SK-N-SH treated with all-trans-retinoic acid at 6 μM for 48 hours (cell line): ENCODE results near the gene C10orf95.

Source experiments
- ATAC-seq: fragments of 200-7000 bp; cut with Tn5 transposase; 3 replicates; pipeline ENCODE4 v1.9.1; 2020; ENCODE audit warnings: mild to moderate bottlenecking, moderate library complexity
- ARNTL ChIP-seq: fragments of 450-650 bp; formaldehyde crosslinking; IDR thresholded peaks from 2 replicates; pipeline ENCODE4 v1.5.0; 2020; ENCODE audit warnings: low read depth, mild to moderate bottlenecking, moderate library complexity, borderline replicate concordance
- BACH2 ChIP-seq: fragments of 250-450 bp; sonication (Bioruptor Pico); IDR thresholded peaks from 2 replicates; pipeline ENCODE4 v1.9.0; 2021; ENCODE audit warnings: mild to moderate bottlenecking, borderline replicate concordance
- CSDC2 ChIP-seq: fragments of 250-450 bp; sonication (Bioruptor Pico); IDR thresholded peaks from 2 replicates; pipeline ENCODE4 v1.5.0; 2020; ENCODE audit warnings: mild to moderate bottlenecking, moderate library complexity
- CSRNP3 ChIP-seq: fragments of 250-450 bp; sonication (Bioruptor Pico); IDR thresholded peaks from 2 replicates; pipeline ENCODE4 v1.5.1; 2021; ENCODE audit warnings: mild to moderate bottlenecking, moderate library complexity
- GLIS3 ChIP-seq: fragments of 250-450 bp; sonication (Bioruptor Pico); IDR thresholded peaks from 2 replicates; pipeline ENCODE4 v1.5.0; 2020; ENCODE audit warnings: mild to moderate bottlenecking, moderate library complexity
- ISL1 ChIP-seq: fragments of 250-450 bp; sonication (Bioruptor Pico); IDR thresholded peaks from 2 replicates; pipeline ENCODE4 v2.1.2; 2022; ENCODE audit warnings: mild to moderate bottlenecking, moderate library complexity
- OSR1 ChIP-seq: fragments of 250-450 bp; sonication (Bioruptor Pico); IDR thresholded peaks from 2 replicates; pipeline ENCODE4 v1.8.0; 2022; ENCODE audit warnings: moderate library complexity, mild to moderate bottlenecking, inconsistent platforms
- PPARA ChIP-seq: fragments of 250-450 bp; sonication (Bioruptor Pico); IDR thresholded peaks from 2 replicates; pipeline ENCODE4 v1.5.0; 2020; ENCODE audit warnings: mild to moderate bottlenecking, borderline replicate concordance
- RARB ChIP-seq: fragments of 250-450 bp; sonication (Bioruptor Pico); IDR thresholded peaks from 2 replicates; pipeline ENCODE4 v1.8.0; 2021; ENCODE audit warnings: mild to moderate bottlenecking, moderate library complexity
- SNAI2 ChIP-seq: fragments of 250-450 bp; sonication (Bioruptor Pico); IDR thresholded peaks from 2 replicates; pipeline ENCODE4 v1.5.0; 2020; ENCODE audit warnings: mild to moderate bottlenecking, moderate library complexity
- TCF4 ChIP-seq: fragments of 250-450 bp; sonication (Bioruptor Pico); IDR thresholded peaks from 2 replicates; pipeline ENCODE4 v1.8.0; 2021; ENCODE audit warnings: mild to moderate bottlenecking, moderate library complexity, borderline replicate concordance
- TOX ChIP-seq: fragments of 250-450 bp; sonication (Bioruptor Pico); IDR thresholded peaks from 2 replicates; pipeline ENCODE4 v1.8.0; 2021; ENCODE audit warnings: mild to moderate bottlenecking, moderate library complexity, borderline replicate concordance
- TSHZ2 ChIP-seq: fragments of 250-450 bp; sonication (Bioruptor Pico); IDR thresholded peaks from 2 replicates; pipeline ENCODE4 v1.5.0; 2020; ENCODE audit warnings: mild to moderate bottlenecking, moderate library complexity
- ZC3H10 ChIP-seq: fragments of 250-450 bp; sonication (Bioruptor Pico); IDR thresholded peaks from 2 replicates; pipeline ENCODE4 v1.5.1; 2021; ENCODE audit warnings: mild to moderate bottlenecking, moderate library complexity
- ZFP3 ChIP-seq: fragments of 250-450 bp; sonication (Bioruptor Pico); IDR thresholded peaks from 2 replicates; pipeline ENCODE4 v1.5.0; 2020; ENCODE audit warnings: mild to moderate bottlenecking, moderate library complexity
- ZFP30 ChIP-seq: fragments of 450-650 bp; formaldehyde crosslinking; IDR thresholded peaks from 2 replicates; pipeline ENCODE4 v1.5.0; 2022; ENCODE audit warnings: mild to moderate bottlenecking, moderate library complexity
- ZNF565 ChIP-seq: fragments of 450-650 bp; formaldehyde crosslinking; conservative IDR thresholded peaks from 2 replicates; pipeline ENCODE4 v1.5.0; 2020; ENCODE audit warnings: low read depth, mild to moderate bottlenecking, moderate library complexity
- ZNF70 ChIP-seq: fragments of 450-650 bp; formaldehyde crosslinking; IDR thresholded peaks from 2 replicates; pipeline ENCODE4 v1.5.0; 2020; ENCODE audit warnings: mild to moderate bottlenecking, moderate library complexity
- ZNF8 ChIP-seq: fragments of 450-650 bp; formaldehyde crosslinking; IDR thresholded peaks from 2 replicates; pipeline ENCODE4 v1.5.0; 2020; ENCODE audit warnings: mild to moderate bottlenecking, moderate library complexity
- TF ChIP-seq, protein P1 (sequence below): fragments of 250-450 bp; sonication (Bioruptor Pico); IDR thresholded peaks from 2 replicates; pipeline ENCODE4 v1.8.0; 2020; ENCODE audit warnings: mild to moderate bottlenecking, moderate library complexity, borderline replicate concordance
- TF ChIP-seq, protein P2 (sequence below): fragments of 250-450 bp; sonication (Bioruptor Pico); IDR thresholded peaks from 2 replicates; pipeline ENCODE4 v1.8.0; 2021; ENCODE audit warnings: low read depth, mild to moderate bottlenecking, moderate library complexity, borderline replicate concordance

Gene C10orf95

GRCh38 chr10:102435133-102435497 is 16.2 kb downstream of the C10orf95 start:
- ATAC-seq: no peak
- TF ChIP-seq ISL1 (CRISPR knock-in tag): no peak
- no peak for TF ChIP-seq ZFP30 (CRISPR knock-in tag)
- TF ChIP-seq ZFP3: no peak
- no peak for TF ChIP-seq RARB (CRISPR knock-in tag)
- no peak for TF ChIP-seq CSDC2
- no peak for TF ChIP-seq TCF4 (CRISPR knock-in tag)
- no peak for TF ChIP-seq TSHZ2 (CRISPR knock-in tag)
- no peak for TF ChIP-seq ARNTL
- TF ChIP-seq, protein P1, sequence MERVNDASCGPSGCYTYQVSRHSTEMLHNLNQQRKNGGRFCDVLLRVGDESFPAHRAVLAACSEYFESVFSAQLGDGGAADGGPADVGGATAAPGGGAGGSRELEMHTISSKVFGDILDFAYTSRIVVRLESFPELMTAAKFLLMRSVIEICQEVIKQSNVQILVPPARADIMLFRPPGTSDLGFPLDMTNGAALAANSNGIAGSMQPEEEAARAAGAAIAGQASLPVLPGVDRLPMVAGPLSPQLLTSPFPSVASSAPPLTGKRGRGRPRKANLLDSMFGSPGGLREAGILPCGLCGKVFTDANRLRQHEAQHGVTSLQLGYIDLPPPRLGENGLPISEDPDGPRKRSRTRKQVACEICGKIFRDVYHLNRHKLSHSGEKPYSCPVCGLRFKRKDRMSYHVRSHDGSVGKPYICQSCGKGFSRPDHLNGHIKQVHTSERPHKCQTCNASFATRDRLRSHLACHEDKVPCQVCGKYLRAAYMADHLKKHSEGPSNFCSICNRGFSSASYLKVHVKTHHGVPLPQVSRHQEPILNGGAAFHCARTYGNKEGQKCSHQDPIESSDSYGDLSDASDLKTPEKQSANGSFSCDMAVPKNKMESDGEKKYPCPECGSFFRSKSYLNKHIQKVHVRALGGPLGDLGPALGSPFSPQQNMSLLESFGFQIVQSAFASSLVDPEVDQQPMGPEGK: no peak
- no peak for TF ChIP-seq PPARA (CRISPR knock-in tag)
- no peak for TF ChIP-seq ZNF8 (CRISPR knock-in tag)
- no peak for TF ChIP-seq SNAI2 (CRISPR knock-in tag)
- TF ChIP-seq, protein P2, sequence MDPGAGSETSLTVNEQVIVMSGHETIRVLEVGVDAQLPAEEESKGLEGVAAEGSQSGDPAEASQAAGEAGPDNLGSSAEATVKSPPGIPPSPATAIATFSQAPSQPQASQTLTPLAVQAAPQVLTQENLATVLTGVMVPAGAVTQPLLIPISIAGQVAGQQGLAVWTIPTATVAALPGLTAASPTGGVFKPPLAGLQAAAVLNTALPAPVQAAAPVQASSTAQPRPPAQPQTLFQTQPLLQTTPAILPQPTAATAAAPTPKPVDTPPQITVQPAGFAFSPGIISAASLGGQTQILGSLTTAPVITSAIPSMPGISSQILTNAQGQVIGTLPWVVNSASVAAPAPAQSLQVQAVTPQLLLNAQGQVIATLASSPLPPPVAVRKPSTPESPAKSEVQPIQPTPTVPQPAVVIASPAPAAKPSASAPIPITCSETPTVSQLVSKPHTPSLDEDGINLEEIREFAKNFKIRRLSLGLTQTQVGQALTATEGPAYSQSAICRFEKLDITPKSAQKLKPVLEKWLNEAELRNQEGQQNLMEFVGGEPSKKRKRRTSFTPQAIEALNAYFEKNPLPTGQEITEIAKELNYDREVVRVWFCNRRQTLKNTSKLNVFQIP (CRISPR knock-in tag): no peak
- no peak for TF ChIP-seq GLIS3
- TF ChIP-seq, all 23 proteins: peak for 0

GRCh38 chr10:102434394-102435132 is 16.8 kb downstream of the C10orf95 start:
- TF ChIP-seq ISL1 (CRISPR knock-in tag) (no peak), ZFP30 (CRISPR knock-in tag) (no peak), TOX (CRISPR knock-in tag) (no peak), ZFP3 (no peak), TCF4 (CRISPR knock-in tag) (no peak), RARB (CRISPR knock-in tag) (no peak), ZNF565 (CRISPR knock-in tag) (no peak), ZC3H10 (no peak), BACH2 (CRISPR knock-in tag) (no peak), SNAI2 (CRISPR knock-in tag) (no peak), PPARA (CRISPR knock-in tag) (no peak), ZNF70 (no peak), OSR1 (no peak)
- TF ChIP-seq, protein P2 (CRISPR knock-in tag): no peak
- TF ChIP-seq, protein P1: no peak
- TF ChIP-seq, all 23 proteins: peak for 0
- ATAC-seq: no peak

- no peak for ATAC-seq
- no peak for TF ChIP-seq TOX (CRISPR knock-in tag)
- TF ChIP-seq, protein P1: no peak
- TF ChIP-seq OSR1: no peak
- TF ChIP-seq GLIS3: no peak
- no peak for TF ChIP-seq TCF4 (CRISPR knock-in tag)
- TF ChIP-seq ZC3H10: no peak
- TF ChIP-seq ZFP3: no peak
- TF ChIP-seq CSDC2: no peak
- no peak for TF ChIP-seq PPARA (CRISPR knock-in tag)
- no peak for TF ChIP-seq ZNF70
- TF ChIP-seq BACH2 (CRISPR knock-in tag): no peak
- TF ChIP-seq ARNTL: no peak
- TF ChIP-seq CSRNP3: no peak
- TF ChIP-seq ZFP30 (CRISPR knock-in tag): no peak
- TF ChIP-seq ZNF8 (CRISPR knock-in tag): no peak
Measured at GRCh38 chr10:102433619-102434046, 17.7 kb downstream of the C10orf95 start.
